ENCODE data around the gene TTC29.
"Not testable (repeated sequence)": the region's sequence is repeated elsewhere in the genome, so short reads cannot be mapped to it uniquely, and the experiment has no call there.

Gene TTC29

DNA sequence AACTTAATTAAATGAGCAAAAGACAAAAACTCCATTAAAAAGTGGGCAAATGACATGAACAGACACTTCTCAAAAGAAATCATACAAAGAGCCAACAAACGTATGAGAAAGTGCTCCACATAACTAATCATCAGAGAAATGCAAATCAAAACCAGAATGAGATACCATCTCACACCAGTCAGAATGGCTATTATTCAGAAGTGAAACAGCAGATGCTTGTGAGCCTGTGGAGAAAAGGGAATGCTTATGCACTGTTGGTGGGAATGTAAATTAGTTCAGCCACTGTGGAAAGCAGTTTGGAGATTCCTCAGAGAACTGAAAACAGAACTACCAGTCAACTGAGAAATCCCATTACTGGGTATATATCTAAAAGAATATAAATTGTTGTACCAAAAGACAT, 222.1 kb downstream of the TTC29 start:
- DNase-seq (ENCODE audit: low read depth in 1 of 2, low spot score in 1 of 2) = not testable (repeated sequence)

- no peak for DNase-seq (ENCODE audit: low read depth in 1 of 2, low spot score in 1 of 2)
Measured at GRCh38 chr4:146709956-146710355, 235.7 kb downstream of the TTC29 start.

- DNase-seq (ENCODE audit: low read depth in 1 of 2, low spot score in 1 of 2) = no peak
Measured at GRCh38 chr4:146699910-146700309, 245.8 kb downstream of the TTC29 start.

- no peak for DNase-seq (ENCODE audit: low read depth in 1 of 2, low spot score in 1 of 2)
Measured at GRCh38 chr4:146674829-146675570, 270.7 kb downstream of the TTC29 start.

DNA sequence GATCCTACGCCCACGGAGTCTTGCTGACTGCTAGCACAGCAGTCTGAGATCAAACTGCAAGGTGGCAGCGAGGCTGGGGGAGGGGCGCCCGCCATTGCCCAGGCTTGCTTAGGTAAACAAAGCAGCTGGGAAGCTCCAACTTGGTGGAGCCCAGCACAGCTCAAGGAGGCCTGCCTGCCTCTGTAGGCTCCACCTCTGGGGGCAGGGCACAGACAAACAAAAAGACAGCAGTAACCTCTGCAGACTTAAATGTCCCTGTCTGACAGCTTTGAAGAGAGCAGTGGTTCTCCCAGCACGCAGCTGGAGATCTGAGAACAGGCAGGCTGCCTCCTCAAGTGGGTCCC, 281.7 kb downstream of the TTC29 start:
- not testable (repeated sequence) for DNase-seq (ENCODE audit: low read depth in 1 of 2, low spot score in 1 of 2)

GRCh38 chr4:146661367-146661766, 284.3 kb downstream of the TTC29 start:
- DNase-seq (ENCODE audit: low read depth in 1 of 2, low spot score in 1 of 2) = no peak

Measured in activated CD4-positive, alpha-beta T cell treated with anti-CD3 and anti-CD28 coated beads, Interleukin-2, amount 50 U/mL, for 24 hours (primary cell).